Heart left ventricle (tissue), 16 donors: ENCODE data around the gene FKBP5. TPM values are rescaled to one million over a fixed set of nuclear protein-coding genes. Genes with fewer than 3 reads are reported as not detected.

Experiments used
- ATAC-seq, 4 donors: fragments of 200-7000 bp; cut with Tn5 transposase; one replicate each; pipeline ENCODE4 v1.9.1; 2020 to 2022; ENCODE audit warnings: moderate library complexity in 4 of 4, mild to moderate bottlenecking in 3 of 4, moderate number of reproducible peaks in 1 of 4
- DNase-seq, 5 donors: peaks; one replicate each; pipeline ENCODE4 v3.0.0-alpha.2; 2020
- H3K27ac ChIP-seq, 12 donors: fragments of 200-600 bp; sonication (generic) in 4 of 12; one replicate each; pipeline versions ENCODE4 v1.5.0 to v1.8.0; 2016 to 2022; ENCODE audit warnings: mild to moderate bottlenecking in 2 of 12
- H3K27me3 ChIP-seq, 9 donors: fragments of 200-600 bp; sonication (generic) in 2 of 9; one replicate each; pipeline versions ENCODE4 v1.5.1 to v1.8.0; 2016 to 2022; ENCODE audit warnings: mild to moderate bottlenecking in 3 of 9
- H3K36me3 ChIP-seq, 9 donors: fragments of 200-600 bp; sonication (generic) in 2 of 9; one replicate each; pipeline versions ENCODE4 v1.5.0 to v1.8.0; 2018 to 2022; ENCODE audit warnings: mild to moderate bottlenecking in 2 of 9
- H3K4me1 ChIP-seq, 12 donors: fragments of 200-600 bp; sonication (generic) in 4 of 12; one replicate each; pipeline versions ENCODE4 v1.5.0 to v1.8.0; 2016 to 2022; ENCODE audit warnings: mild to moderate bottlenecking in 3 of 12
- H3K4me3 ChIP-seq, 12 donors: fragments of 200-600 bp; sonication (generic) in 4 of 12; one replicate each; pipeline versions ENCODE4 v1.5.0 to v1.8.0; 2017 to 2022; ENCODE audit warnings: mild to moderate bottlenecking in 9 of 12, moderate library complexity in 4 of 12
- H3K9me3 ChIP-seq, 12 donors: fragments of 200-600 bp; sonication (generic) in 4 of 12; one replicate each; pipeline versions ENCODE4 v1.5.0 to v1.8.0; 2016 to 2022; ENCODE audit warnings: mild to moderate bottlenecking in 1 of 12
- CTCF ChIP-seq, 12 donors: fragments of 200-600 bp; sonication (generic) in 4 of 12; IDR thresholded peaks; one replicate each; pipeline versions ENCODE4 v1.5.0 to v1.8.0; 2018 to 2022; ENCODE audit warnings: antibody characterized with exemption in 12 of 12, mild to moderate bottlenecking in 5 of 12
- POLR2A ChIP-seq, 2 donors: fragments of 450-650 bp; IDR thresholded peaks; one replicate each; pipeline ENCODE4 v1.6.1; 2017; ENCODE audit warnings: antibody characterized with exemption in 2 of 2, mild to moderate bottlenecking in 2 of 2, moderate library complexity in 2 of 2
- WGBS, 4 donors: extraction: QIAGEN DNeasy Blood & Tissue Kit in 2 of 4; methylation state at CpG; one replicate each; pipeline versions ENCODE4 v1.1.5 to v1.1.7; 2013 to 2018; 5-methylcytosine and 5-hydroxymethylcytosine counted together
- intact Hi-C, 10 donors: fragments of 100-400 bp; cut with DNase I; formaldehyde crosslinking; loops; one replicate each; pipeline versions ENCODE4 v1.11.1 to v1.14.2; 2022
- polyA plus RNA-seq, 2 donors: library from polyadenylated mRNA; stranded (reverse); fragments of 200-250 nt; gene quantifications; one replicate each; pipeline ENCODE4 v1.2.3, GENCODE V29; 2013
- total RNA-seq, 9 donors: library from RNA; depleted of rRNA in 2 of 9; stranded (reverse); fragments of >200 nt in 2 of 9; fragmentation: NEBNext Ultra II Directional in 3 of 9; extraction: Animal tissue kit (Norgen Biotek cat#: 25700) in 3 of 9; gene quantifications; one replicate each; pipeline versions ENCODE4 v1.1.0 to v1.2.4, GENCODE V29; 2016 to 2023
- donor health status: ischemic (EF 13 %, LVEDD 7.1; RV severe dilation, severe dysfunction).
- donor health status: healthy with polysubstance abuse.
- donor health status: DM: no; HTN: yes; CAD: no.
- donor health status: DM: no; HTN: no; CAD: no.
- donor health status: ischemic (EF 25% LVEDD 6.9; RV normal size, moderate dysfunction).
- donor health status: ischemic (EF 25% LVEDD 5.7; RV mildly dilated, moderate dysfunction).
- donor health status: healthy.
- donor health status: DM: yes; HTN: yes; CAD: no.
- donor health status: ischemic (EF 35%, LVEDD 5.7; RV mildly dilated, moderate dysfunction).
- donor health status: nonischemic (EF 11% LVEDD 7.7; RV severe dilation, severe dysfunction).
- donor health status: DM: yes; HTN: yes; CAD: no.
- donor health status: PGD.
- donor health status: ischemic (EF 29% LVEDD 5.4; RV normal size, mild dysfunction).
- donor health status: nonischemic (EF 23%, LVEDD 6.1; RV moderate dilation, normal function).

The FKBP5 gene
- total and polyA plus RNA-seq, 11 donors: 19.7 to 351 (median 104) TPM

- no peak for DNase-seq
- Histone ChIP-seq H3K27ac (no peak overlapping the region), H3K36me3 (peaks cover 0 to 38% (median 7%) of the 10 kb centered on the region in 9 donors), H3K4me1 (peaks cover 0 to 83% (median 14%) of the 10 kb centered on the region in 12 donors), H3K9me3 (no peaks in the 10 kb centered on the region), H3K4me3 (no peak overlapping the region), H3K27me3 (no peaks in the 10 kb centered on the region)
- intact Hi-C loops: loop anchor here in 4 of 10 donors (10.0 kb wide), 2 partner anchors 88 to 98 kb away; no protein-coding TSS in a partner anchor
- TF ChIP-seq POLR2A (IDR thresholded peaks at IDR 0.05): no peak
- TF ChIP-seq CTCF (IDR thresholded peaks at IDR 0.05): no peak
- no peak for ATAC-seq
Measured at GRCh38 chr6:35683267-35683666, 5.4 kb downstream of the FKBP5 start.

- no peak overlapping the region for H3K27ac ChIP-seq
- TF ChIP-seq POLR2A (IDR thresholded peaks at IDR 0.05) (no peak), CTCF (IDR thresholded peaks at IDR 0.05) (no peak)
- H3K27me3 ChIP-seq: no peaks in the 10 kb centered on the region
- peaks cover 0 to 39% (median 7%) of the 10 kb centered on the region in 9 donors for H3K36me3 ChIP-seq
- intact Hi-C loops: loop anchor here in 4 of 10 donors (10.0 kb wide), 2 partner anchors 86 to 96 kb away; no protein-coding TSS in a partner anchor
- H3K4me1 ChIP-seq: peaks cover 0 to 94% (median 13%) of the 10 kb centered on the region in 12 donors
- no peaks in the 10 kb centered on the region for H3K9me3 ChIP-seq
- no peak for ATAC-seq
- H3K4me3 ChIP-seq: no peak overlapping the region
- WGBS, 4 donors: 89 to 95% (median 93%) methylated on average over 1 of the region's 1 CpG
- no peak for DNase-seq
Measured at GRCh38 chr6:35681298-35681697, 7.4 kb downstream of the FKBP5 start.

DNA sequence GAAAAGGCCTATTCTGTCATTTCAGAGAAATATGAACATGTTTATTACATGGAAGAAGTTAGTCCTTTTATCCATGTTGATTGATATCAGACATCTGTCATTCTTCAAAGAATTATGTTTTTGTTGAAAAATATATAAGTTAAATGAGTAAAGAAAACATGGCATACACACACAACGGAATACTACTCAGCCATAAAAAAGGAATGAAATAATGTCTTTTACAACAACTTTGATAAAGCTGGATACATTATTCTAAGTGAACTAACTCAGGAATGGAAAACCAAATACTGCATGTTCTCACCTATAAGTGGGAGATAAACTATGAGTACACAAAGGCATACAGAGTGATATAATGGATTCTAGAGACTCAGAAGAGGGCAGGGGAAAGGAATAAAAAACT, 9.3 kb downstream of the FKBP5 start:
- ATAC-seq: no peak
- Histone ChIP-seq H3K36me3 (peaks cover 0 to 39% (median 7%) of the 10 kb centered on the region in 9 donors), H3K4me3 (no peak overlapping the region), H3K27me3 (no peaks in the 10 kb centered on the region), H3K4me1 (peaks cover 0 to 94% (median 12%) of the 10 kb centered on the region in 12 donors), H3K27ac (no peak overlapping the region), H3K9me3 (no peaks in the 10 kb centered on the region)
- TF ChIP-seq POLR2A (IDR thresholded peaks at IDR 0.05) (no peak), CTCF (IDR thresholded peaks at IDR 0.05) (no peak)
- intact Hi-C loops: no loop called here
- 94 to 100% (median 97%) methylated on average over 1 of the region's 1 CpG for WGBS, 4 donors
- DNase-seq: no peak

- Histone ChIP-seq H3K36me3 (peaks cover 0 to 33% (median 3%) of the 10 kb centered on the region in 9 donors), H3K27ac (peak overlapping the region in 1 of 12 donors; percentile 64), H3K4me1 (peaks cover 0 to 95% (median 12%) of the 10 kb centered on the region in 12 donors), H3K4me3 (no peak overlapping the region), H3K9me3 (no peaks in the 10 kb centered on the region), H3K27me3 (no peaks in the 10 kb centered on the region)
- WGBS, 4 donors: 94 to 100% (median 95%) methylated on average over 1 of the region's 1 CpG
- no peak for ATAC-seq
- no peak for DNase-seq
- TF ChIP-seq POLR2A (IDR thresholded peaks at IDR 0.05) (no peak), CTCF (IDR thresholded peaks at IDR 0.05) (no peak)
- intact Hi-C loops: no loop called here
Measured at GRCh38 chr6:35678814-35679213, 9.9 kb downstream of the FKBP5 start.
